Limb (tissue), 2 donors: ENCODE results near the gene DKC1.
"Not testable (repeated sequence)": the region's sequence is repeated elsewhere in the genome, so short reads cannot be mapped to it uniquely, and the experiment has no call there.

ENCODE experiments used
- DNase-seq, 2 donors: peaks; one replicate each; pipeline ENCODE4 v3.0.0-alpha.2; 2016; ENCODE audit errors: extremely low spot score in 2 of 2

The DKC1 gene

GRCh38 chrX:154818916-154819770 is 56.5 kb downstream of the DKC1 start:
- no peak for DNase-seq

GRCh38 chrX:154819771-154820341 is 57.2 kb downstream of the DKC1 start:
- DNase-seq, result no peak

GRCh38 chrX:154821523-154821922 is 58.9 kb downstream of the DKC1 start:
- no peak for DNase-seq

- no peak for DNase-seq
Measured at GRCh38 chrX:154822029-154822428, 59.4 kb downstream of the DKC1 start.

GRCh38 chrX:154824638-154825037 is 62.0 kb downstream of the DKC1 start:
- no peak for DNase-seq

- not testable (repeated sequence) for DNase-seq
Measured at GRCh38 chrX:154825586-154825985, 62.9 kb downstream of the DKC1 start.
